C4-2B (cell line): ENCODE results near the gene UNC79.

Experiments used
- ZFX ChIP-seq: fragments of 450-650 bp; IDR thresholded peaks from 2 replicates; pipeline ENCODE4 v1.6.1; 2017
- TF ChIP-seq, protein P1 (sequence below): fragments of 450-650 bp; conservative IDR thresholded peaks from 2 replicates; pipeline ENCODE4 v1.5.1; 2017; ENCODE audit warnings: mild to moderate bottlenecking

DNA sequence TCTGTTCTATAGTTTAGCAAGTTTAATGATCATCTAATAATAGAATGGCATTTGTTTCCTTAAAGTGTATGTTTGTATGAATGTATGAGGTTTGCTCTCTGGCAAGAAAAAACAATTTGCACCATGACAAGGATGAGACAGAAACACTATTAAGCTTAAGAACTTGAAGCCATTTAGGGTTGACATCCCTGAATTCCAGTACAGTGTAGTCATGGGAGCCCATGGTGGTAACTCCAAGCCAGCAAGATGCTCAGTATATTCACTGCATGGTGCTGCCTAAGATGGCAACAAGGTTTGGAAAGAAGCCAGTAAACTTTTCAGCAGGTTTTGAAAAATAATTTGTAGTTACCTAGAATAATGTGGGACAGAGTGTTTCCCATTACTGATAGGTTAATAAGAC lies 198.9 kb downstream of the UNC79 start:
- TF ChIP-seq, protein P1, sequence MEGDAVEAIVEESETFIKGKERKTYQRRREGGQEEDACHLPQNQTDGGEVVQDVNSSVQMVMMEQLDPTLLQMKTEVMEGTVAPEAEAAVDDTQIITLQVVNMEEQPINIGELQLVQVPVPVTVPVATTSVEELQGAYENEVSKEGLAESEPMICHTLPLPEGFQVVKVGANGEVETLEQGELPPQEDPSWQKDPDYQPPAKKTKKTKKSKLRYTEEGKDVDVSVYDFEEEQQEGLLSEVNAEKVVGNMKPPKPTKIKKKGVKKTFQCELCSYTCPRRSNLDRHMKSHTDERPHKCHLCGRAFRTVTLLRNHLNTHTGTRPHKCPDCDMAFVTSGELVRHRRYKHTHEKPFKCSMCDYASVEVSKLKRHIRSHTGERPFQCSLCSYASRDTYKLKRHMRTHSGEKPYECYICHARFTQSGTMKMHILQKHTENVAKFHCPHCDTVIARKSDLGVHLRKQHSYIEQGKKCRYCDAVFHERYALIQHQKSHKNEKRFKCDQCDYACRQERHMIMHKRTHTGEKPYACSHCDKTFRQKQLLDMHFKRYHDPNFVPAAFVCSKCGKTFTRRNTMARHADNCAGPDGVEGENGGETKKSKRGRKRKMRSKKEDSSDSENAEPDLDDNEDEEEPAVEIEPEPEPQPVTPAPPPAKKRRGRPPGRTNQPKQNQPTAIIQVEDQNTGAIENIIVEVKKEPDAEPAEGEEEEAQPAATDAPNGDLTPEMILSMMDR, result no peak
- no peak for TF ChIP-seq ZFX
